Stimulated activated CD4-positive, alpha-beta T cell treated with anti-CD3 and anti-CD28 coated beads, Interleukin-12 subunit alpha, Interleukin-12 subunit beta, amount 100 ng/mL, for 48 hours (primary cell): ENCODE results near the gene ABLIM1.
"Not testable (repeated sequence)": the region's sequence is repeated elsewhere in the genome, so short reads cannot be mapped to it uniquely, and the experiment has no call there.

Experiments
- DNase-seq, 3 donors: peaks; one replicate each; pipeline ENCODE4 v3.0.0-alpha.2; 2020; ENCODE audit warnings: low read depth in 2 of 3, low spot score in 1 of 3

ABLIM1 gene

GRCh38 chr10:114658175-114658574, at the start of gene ABLIM1:
Gene ABLIM1 (minus strand): TSS chr10:114658275. CDS start chr10:114658200, 75 bp downstream.
- no peak for DNase-seq

- DNase-seq: no peak
Observed at GRCh38 chr10:114706458-114707055, 48.5 kb upstream of the ABLIM1 start.

- no peak for DNase-seq
Observed at GRCh38 chr10:114704679-114705078, 46.6 kb upstream of the ABLIM1 start.

- DNase-seq: peak in 1 of 3 donors; percentile 6
Observed at GRCh38 chr10:114703377-114704107, 45.5 kb upstream of the ABLIM1 start.

GRCh38 chr10:114698271-114699061, 40.4 kb upstream of the ABLIM1 start:
- DNase-seq: no peak

- no peak for DNase-seq
Observed at GRCh38 chr10:114697061-114697598, 39.1 kb upstream of the ABLIM1 start.

GRCh38 chr10:114696301-114696700, 38.2 kb upstream of the ABLIM1 start:
- DNase-seq: not testable (repeated sequence)

- peak in 2 of 3 donors; percentile 8 to 38 for DNase-seq
Observed at GRCh38 chr10:114694752-114695151, 36.7 kb upstream of the ABLIM1 start.

GRCh38 chr10:114694062-114694461, 36.0 kb upstream of the ABLIM1 start:
- no peak for DNase-seq

GRCh38 chr10:114691442-114691941, 33.4 kb upstream of the ABLIM1 start:
- no peak for DNase-seq

GRCh38 chr10:114688786-114689185, 30.7 kb upstream of the ABLIM1 start:
- no peak for DNase-seq

GRCh38 chr10:114687459-114687858, 29.4 kb upstream of the ABLIM1 start:
- no peak for DNase-seq

- DNase-seq: no peak
Observed at GRCh38 chr10:114686013-114686412, 27.9 kb upstream of the ABLIM1 start.

- DNase-seq: no peak
Observed at GRCh38 chr10:114685456-114685855, 27.4 kb upstream of the ABLIM1 start.

GRCh38 chr10:114684822-114685209, 26.7 kb upstream of the ABLIM1 start:
- DNase-seq: no peak

- DNase-seq: no peak
Observed at GRCh38 chr10:114684084-114684821, 26.2 kb upstream of the ABLIM1 start.

- no peak for DNase-seq
Observed at GRCh38 chr10:114683593-114683992, 25.5 kb upstream of the ABLIM1 start.

GRCh38 chr10:114683162-114683561, 25.1 kb upstream of the ABLIM1 start:
- DNase-seq: no peak

- DNase-seq: no peak
Observed at GRCh38 chr10:114682532-114682931, 24.5 kb upstream of the ABLIM1 start.

GRCh38 chr10:114682121-114682520, 24.0 kb upstream of the ABLIM1 start:
- DNase-seq: no peak

GRCh38 chr10:114681542-114681941, 23.5 kb upstream of the ABLIM1 start:
- no peak for DNase-seq
